H1 (cell line): ENCODE results near the gene FADS2. TPM values are rescaled to one million over a fixed set of nuclear protein-coding genes. Genes with fewer than 3 reads are reported as not detected.

ENCODE experiments used
- CTCF ChIA-PET: fragments of 300-600 bp; sonication (Branson Sonifier 250); formaldehyde crosslinking; loops from one replicate; lab custom pipeline; 2021; ENCODE audit not compliant: partially characterized antibody; lab: Charles Lee
- POLR2A ChIA-PET: fragments of 300-600 bp; sonication (Branson Sonifier 250); formaldehyde crosslinking; loops from one replicate; lab custom pipeline; 2021; ENCODE audit warnings: inconsistent platforms; ENCODE audit not compliant: partially characterized antibody; lab: Charles Lee
- DNase-seq, 2 experiments: peaks; one replicate each; pipeline versions ENCODE4 v3.0.0 to v3.0.0-alpha.2; 2010 to 2022; ENCODE audit warnings: low spot score in 2 of 2, low read depth in 1 of 2, mixed read lengths in 1 of 2
- FAIRE-seq: peaks from 2 replicates; lab custom pipeline; 2011; peaks lifted over from hg19 to GRCh38; lab: Jason Lieb, UNC
- H2AFZ ChIP-seq: 2 replicates; pipeline ENCODE4 v1.8.1; 2012; ENCODE audit warnings: low read length, inconsistent platforms
- H2AK5ac ChIP-seq: 2 replicates; pipeline ENCODE4 v1.6.1; 2013; ENCODE audit warnings: low read depth, low read length
- H2BK120ac ChIP-seq: replicated peaks from 2 replicates; pipeline ENCODE3; 2013; ENCODE audit warnings: low read depth, low read length, inconsistent platforms
- H2BK12ac ChIP-seq: 2 replicates; pipeline ENCODE4 v1.6.1; 2013; ENCODE audit warnings: low read depth, low read length
- H2BK15ac ChIP-seq: 2 replicates; pipeline ENCODE4 v1.6.1; 2013; ENCODE audit warnings: low read length
- H2BK20ac ChIP-seq: 2 replicates; pipeline ENCODE4 v1.6.1; 2013; ENCODE audit warnings: low read length
- H2BK5ac ChIP-seq: 2 replicates; pipeline ENCODE4 v1.6.1; 2013; ENCODE audit warnings: low read depth, low read length
- H3K14ac ChIP-seq: 2 replicates; pipeline ENCODE4 v1.6.1; 2013; ENCODE audit warnings: inconsistent platforms; ENCODE audit not compliant: insufficient read length
- H3K18ac ChIP-seq: 2 replicates; pipeline ENCODE4 v1.6.1; 2013; ENCODE audit warnings: low read length; ENCODE audit errors: extremely low read depth
- H3K23ac ChIP-seq: 2 replicates; pipeline ENCODE4 v1.6.1; 2013; ENCODE audit warnings: inconsistent platforms; ENCODE audit not compliant: insufficient read length
- H3K23me2 ChIP-seq: 2 replicates; pipeline ENCODE4 v1.6.1; 2013; ENCODE audit warnings: low read depth, low read length
- H3K27ac ChIP-seq: 2 replicates; pipeline ENCODE4 v1.6.1; 2011; ENCODE audit warnings: low read depth, low read length, inconsistent platforms
- H3K27me3 ChIP-seq, 4 experiments: replicated peaks in 1 of 4; 1 replicate in 1 of 4; 2 replicates in 3 of 4; pipeline versions ENCODE4 v1.6.1 to v1.8.1; 2011 to 2013; ENCODE audit warnings: low read length in 3 of 4, mild to moderate bottlenecking in 3 of 4, inconsistent platforms in 2 of 4, mixed read lengths in 2 of 4, moderate library complexity in 1 of 4; ENCODE audit not compliant: control insufficient read depth in 3 of 4, insufficient read depth in 3 of 4; ENCODE audit errors: extremely low read depth in 1 of 4
- H3K36me3 ChIP-seq, 4 experiments: 2 replicates each; pipeline versions ENCODE4 v1.6.1 to v1.8.1; 2011 to 2013; ENCODE audit warnings: mild to moderate bottlenecking in 4 of 4, low read length in 3 of 4, moderate library complexity in 2 of 4, control low read depth in 1 of 4, inconsistent platforms in 1 of 4; ENCODE audit not compliant: insufficient read depth in 4 of 4, control insufficient read depth in 2 of 4
- H3K4ac ChIP-seq: replicated peaks from 2 replicates; pipeline ENCODE3; 2013; ENCODE audit warnings: low read length, low read depth, mixed read lengths, inconsistent platforms; ENCODE audit not compliant: insufficient read length
- H3K4me1 ChIP-seq, 4 experiments: replicated peaks in 1 of 4; 1 replicate in 1 of 4; 2 replicates in 3 of 4; pipeline versions ENCODE4 v1.6.1 to v1.8.1; 2011 to 2013; ENCODE audit warnings: low read length in 3 of 4, inconsistent platforms in 2 of 4, mixed read lengths in 1 of 4; ENCODE audit not compliant: insufficient read depth in 4 of 4, control insufficient read depth in 3 of 4
- H3K4me2 ChIP-seq, 2 experiments: 2 replicates each; pipeline versions ENCODE4 v1.6.1 to v1.8.1; 2011 to 2013; ENCODE audit warnings: low read depth in 2 of 2, low read length in 2 of 2, control low read depth in 1 of 2, inconsistent platforms in 1 of 2, mild to moderate bottlenecking in 1 of 2; ENCODE audit not compliant: insufficient read depth in 1 of 2
- H3K4me3 ChIP-seq, 4 experiments: fragments of 200-600, 300-600 bp in 1 of 4; sonication (generic), shearing (Covaris generic), sonication (Bioruptor Twin) in 1 of 4; 2 replicates each; pipeline versions ENCODE4 v1.5.1 to v1.8.1; 2011 to 2016; ENCODE audit warnings: low read length in 4 of 4, low read depth in 3 of 4, control low read depth in 2 of 4, inconsistent platforms in 2 of 4, mild to moderate bottlenecking in 2 of 4, mixed read lengths in 1 of 4, moderate library complexity in 1 of 4; ENCODE audit not compliant: insufficient read depth in 2 of 4; ENCODE audit errors: extremely low read depth in 1 of 4
- H3K56ac ChIP-seq: replicated peaks from 2 replicates; pipeline ENCODE3; 2013; ENCODE audit warnings: low read depth, mild to moderate bottlenecking, mixed read lengths, low read length, inconsistent platforms; ENCODE audit not compliant: insufficient read length
- H3K79me1 ChIP-seq: 2 replicates; pipeline ENCODE4 v1.6.1; 2013; ENCODE audit warnings: low read depth, low read length, control low read depth
- H3K79me2 ChIP-seq, 2 experiments: 2 replicates each; pipeline versions ENCODE4 v1.6.1 to v1.8.1; 2012 to 2013; ENCODE audit warnings: low read length in 2 of 2, mild to moderate bottlenecking in 2 of 2, inconsistent platforms in 1 of 2; ENCODE audit not compliant: insufficient read depth in 2 of 2, control insufficient read depth in 1 of 2
- H3K9ac ChIP-seq, 4 experiments: replicated peaks in 1 of 4; 1 replicate in 1 of 4; 2 replicates in 3 of 4; pipeline versions ENCODE4 v1.6.1 to v1.8.1; 2011 to 2013; ENCODE audit warnings: low read depth in 3 of 4, low read length in 3 of 4, control low read depth in 2 of 4, mild to moderate bottlenecking in 2 of 4, moderate library complexity in 2 of 4, inconsistent platforms in 1 of 4; ENCODE audit errors: extremely low read depth in 1 of 4
- H3K9me3 ChIP-seq, 2 experiments: 2 replicates each; pipeline versions ENCODE4 v1.6.1 to v1.8.1; 2012 to 2013; ENCODE audit warnings: mild to moderate bottlenecking in 2 of 2, moderate library complexity in 2 of 2, control low read depth in 1 of 2, inconsistent platforms in 1 of 2, low read depth in 1 of 2, low read length in 1 of 2, mixed read lengths in 1 of 2; ENCODE audit not compliant: insufficient read depth in 2 of 2
- H4K20me1 ChIP-seq, 2 experiments: replicated peaks in 1 of 2; 2 replicates each; pipeline versions ENCODE3 to v1.8.1; 2011 to 2013; ENCODE audit warnings: inconsistent platforms in 2 of 2, low read length in 2 of 2, mild to moderate bottlenecking in 1 of 2; ENCODE audit not compliant: insufficient read depth in 2 of 2, control insufficient read depth in 1 of 2
- H4K5ac ChIP-seq: 2 replicates; pipeline ENCODE4 v1.6.1; 2013; ENCODE audit warnings: low read length, low read depth, mixed read lengths, inconsistent platforms; ENCODE audit not compliant: insufficient read length
- H4K8ac ChIP-seq: 2 replicates; pipeline ENCODE4 v1.8.0; 2013; ENCODE audit warnings: mild to moderate bottlenecking, moderate library complexity, low read length, inconsistent platforms; ENCODE audit not compliant: insufficient read depth; ENCODE audit errors: extremely low read depth
- H4K91ac ChIP-seq: replicated peaks from 2 replicates; pipeline ENCODE3; 2013; ENCODE audit warnings: low read length, mixed read lengths, inconsistent platforms; ENCODE audit not compliant: insufficient read length
- GTF2F1 ChIP-seq: IDR thresholded peaks from 2 replicates; pipeline ENCODE4 v1.6.1; 2012; ENCODE audit warnings: low read depth, low read length, improper control_type of control experiment, borderline replicate concordance
- ZNF274 ChIP-seq: IDR thresholded peaks from 2 replicates; pipeline ENCODE4 v1.7.0; 2012; ENCODE audit warnings: low read length, borderline replicate concordance; ENCODE audit errors: extremely low read depth
- WGBS, 2 experiments: shearing (Covaris generic) in 1 of 2; methylation state at CpG; one replicate each; pipeline versions ENCODE4 v1.1.6 to v1.1.7; 2013 to 2015; ENCODE audit warnings: low lambda C conversion rate in 2 of 2, mixed read lengths in 2 of 2, inconsistent platforms in 1 of 2, low coverage in 1 of 2, missing lambda C conversion rate in 1 of 2; ENCODE audit not compliant: insufficient replicate concordance in 2 of 2, insufficient coverage in 1 of 2, insufficient read length in 1 of 2; ENCODE audit errors: extremely low coverage in 1 of 2, missing lambda C conversion rate in 1 of 2; 5-methylcytosine and 5-hydroxymethylcytosine counted together
- polyA plus RNA-seq, 7 experiments: library from polyadenylated mRNA; depleted of rRNA in 3 of 7; stranded (reverse) in 5 of 7; unstranded in 2 of 7; fragments of >200 nt in 5 of 7; fragments of 200-250 nt in 2 of 7; gene quantifications; 1 replicate in 5 of 7; 2 replicates in 1 of 7; 4 replicates in 1 of 7; pipeline versions ENCODE4 v1.2.1 to v1.2.3, GENCODE V29; 2011 to 2013; ENCODE audit warnings: missing spikeins in 2 of 7, mixed read lengths in 2 of 7
- total RNA-seq: library from RNA; stranded (reverse); fragmentation: NEBNext Ultra II Directional; extraction: Animal tissue kit (Norgen Biotek cat#: 25700); gene quantifications from 2 replicates; pipeline ENCODE4 v1.2.1, GENCODE V29; 2021

FADS2 gene
- total and polyA plus RNA-seq, 2 of the 8 experiments (the other 6 are each of a cell fraction or from before 2014, with no cell fraction given) = 499 to 701 TPM

DNA sequence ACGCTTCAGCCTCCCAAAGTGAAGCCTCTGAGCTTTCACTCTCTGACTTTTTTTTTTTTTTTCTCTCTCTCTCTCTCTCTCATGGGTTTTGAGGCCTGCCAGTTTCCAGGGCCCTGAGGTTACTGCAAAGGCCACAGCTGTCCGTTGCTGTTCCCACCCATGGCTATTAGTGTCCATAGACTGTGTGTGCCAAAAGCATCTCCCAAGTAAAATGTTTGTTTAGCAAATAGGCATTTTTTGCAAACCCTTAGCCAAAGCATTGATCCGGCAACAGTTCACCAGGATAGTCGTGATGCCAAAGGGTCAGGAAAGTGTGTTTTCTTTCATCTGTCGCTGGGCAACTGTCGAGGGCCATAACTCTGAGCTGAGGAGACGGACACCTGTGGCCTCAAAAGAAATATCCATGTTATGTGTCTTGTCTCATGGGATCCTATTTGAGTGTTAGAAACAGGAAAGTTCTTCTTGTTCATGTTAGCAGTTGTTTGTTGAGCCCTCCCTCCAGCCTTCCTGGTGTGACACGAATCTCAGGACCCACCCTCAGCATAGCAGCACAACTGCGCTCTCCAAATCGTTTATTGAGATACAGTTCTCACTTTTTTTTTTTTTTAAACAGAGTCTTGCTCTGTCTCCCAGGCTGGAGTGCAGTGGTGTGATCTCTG lies 18.4 kb downstream of the FADS2 start:
- Histone ChIP-seq H2AK5ac (no peak overlapping the region), H3K36me3 (peaks cover 46 to 96% (median 71%) of the 10 kb centered on the region in 4 experiments), H4K20me1 (peaks cover 11 to 18% of the 10 kb centered on the region in 2 experiments), H4K91ac (no peak overlapping the region), H3K14ac (no peak overlapping the region), H2BK12ac (no peak overlapping the region), H2BK15ac (no peak overlapping the region), H2BK20ac (no peak overlapping the region), H3K4me1 (no peaks in the 10 kb centered on the region; a peak in 1 of 7 replicates), H3K4me3 (no peak overlapping the region), H3K79me2 (no peaks in the 10 kb centered on the region; a peak in 1 of 4 replicates), H3K9ac (no peak overlapping the region), H3K4me2 (no peak overlapping the region), H2BK120ac (no peak overlapping the region), H3K79me1 (peaks cover 3% of the 10 kb centered on the region; the same call in 1 of the 2 replicates), H4K8ac (no peak overlapping the region), H3K27me3 (no peaks in the 10 kb centered on the region), H3K23ac (no peak overlapping the region), H3K27ac (no peak overlapping the region), H3K56ac (no peak overlapping the region), H3K18ac (no peak overlapping the region), H3K9me3 (no peaks in the 10 kb centered on the region; a peak in 1 of 4 replicates), H3K4ac (no peak overlapping the region), H2BK5ac (no peak overlapping the region), H4K5ac (no peak overlapping the region), H3K23me2 (no peaks in the 10 kb centered on the region), H2AFZ (no peak overlapping the region)
- FAIRE-seq (no peak), DNase-seq (no peak)
- no peak for TF ChIP-seq ZNF274
- TF ChIP-seq GTF2F1 = no peak
- WGBS, 2 experiments = 93% methylated on average over 10 of the region's 10 CpGs; no CpG with 5 or more reads in 1 of the 2 experiments
- ChIA-PET POLR2A (interaction anchor here (0.7 to 4.5 kb wide), 11 partner anchors 8 to 926 kb away, joined by 3 to 28 read pairs (median 3); partner anchors contain the start of gene FADS2), CTCF (interaction anchor here (0.6 to 2.4 kb wide), 6 partner anchors 13 to 284 kb away, joined by 3 to 15 read pairs (median 4); no protein-coding TSS in a partner anchor)
